SU-DHL-6 (cell line): ENCODE results near the gene ZNF154.

Source experiments
- H2AFZ ChIP-seq: fragments of 200-600 bp; sonication (generic); 2 replicates; pipeline ENCODE4 v1.6.1; 2014; ENCODE audit warnings: low read depth, mild to moderate bottlenecking, moderate library complexity, mixed read lengths, antibody characterized with exemption, low read length; ENCODE audit not compliant: severe bottlenecking
- H3F3A ChIP-seq: fragments of 200-600 bp; shearing (Covaris generic); 2 replicates; pipeline ENCODE4 v1.6.0; 2016; ENCODE audit warnings: antibody characterized with exemption, mild to moderate bottlenecking; ENCODE audit not compliant: insufficient read depth
- H3K27ac ChIP-seq: fragments of 200-600 bp; sonication (generic); 2 replicates; pipeline ENCODE4 v1.5.1; 2016; ENCODE audit warnings: low read depth, mild to moderate bottlenecking, low read length, moderate library complexity, mixed read lengths
- H3K27me3 ChIP-seq: fragments of 200-600 bp; sonication (generic), shearing (Covaris generic); 2 replicates; pipeline ENCODE4 v1.6.0; 2014; ENCODE audit warnings: mild to moderate bottlenecking, low read length
- H3K36me3 ChIP-seq: fragments of 200-600 bp; sonication (generic); 2 replicates; pipeline ENCODE4 v1.6.1; 2014; ENCODE audit warnings: mild to moderate bottlenecking, low read length, mixed read lengths
- H3K4me2 ChIP-seq: fragments of 300-600, 200-600 bp; shearing (Covaris generic), sonication (generic); 2 replicates; pipeline ENCODE4 v1.6.0; 2014; ENCODE audit warnings: low read length, low read depth, mild to moderate bottlenecking; ENCODE audit not compliant: poor library complexity, severe bottlenecking
- H3K4me3 ChIP-seq: fragments of 200-600 bp; sonication (generic); 2 replicates; pipeline ENCODE4 v1.5.1; 2014; ENCODE audit warnings: antibody characterized with exemption, low read length, mild to moderate bottlenecking, mixed read lengths; ENCODE audit not compliant: insufficient read depth, poor library complexity, severe bottlenecking
- H3K79me2 ChIP-seq: fragments of 200-600 bp; sonication (generic); 2 replicates; pipeline ENCODE4 v1.6.1; 2014; ENCODE audit warnings: mild to moderate bottlenecking, low read length, moderate library complexity; ENCODE audit not compliant: insufficient read depth
- H3K9ac ChIP-seq: fragments of 200-600 bp; sonication (generic); 2 replicates; pipeline ENCODE4 v1.7.0; 2014; ENCODE audit warnings: mild to moderate bottlenecking, low read length
- H3K9me2 ChIP-seq: fragments of 200-600 bp; sonication (generic); replicated peaks from 2 replicates; pipeline ENCODE4 v1.6.1; 2014; ENCODE audit warnings: low read length; ENCODE audit not compliant: insufficient read depth
- H3K9me3 ChIP-seq: fragments of 200-600 bp; sonication (generic); 2 replicates; pipeline ENCODE4 v1.6.1; 2014; ENCODE audit warnings: low read length, mixed read lengths; ENCODE audit not compliant: insufficient read depth
- H4K20me1 ChIP-seq: fragments of 200-600 bp; sonication (generic); 2 replicates; pipeline ENCODE4 v1.6.1; 2014; ENCODE audit warnings: low read depth, mild to moderate bottlenecking, antibody characterized with exemption, low read length, moderate library complexity, mixed read lengths
- EZH2phosphoT487 ChIP-seq: fragments of 200-600 bp; sonication (generic), shearing (Covaris generic); conservative IDR thresholded peaks from 2 replicates; pipeline ENCODE4 v1.6.1; 2018; ENCODE audit warnings: mild to moderate bottlenecking, antibody characterized with exemption, low read length, moderate library complexity, mixed read lengths
- TF ChIP-seq, protein P1 (sequence below): fragments of 200-600 bp; sonication (generic); IDR thresholded peaks from one replicate; pipeline ENCODE4 v1.5.1; 2017; ENCODE audit warnings: antibody characterized with exemption, mild to moderate bottlenecking, low read length, moderate library complexity; ENCODE audit not compliant: insufficient read depth, poor library complexity, severe bottlenecking

Gene ZNF154

GRCh38 chr19:57667228-57667627, 41.8 kb downstream of the ZNF154 start:
- Histone ChIP-seq H3K36me3 (no peaks in the 10 kb centered on the region), H3K9me3 (no peaks in the 10 kb centered on the region), H3K9me2 (no peaks in the 10 kb centered on the region), H3K4me3 (no peak overlapping the region), H3K9ac (no peak overlapping the region), H3K4me2 (no peak overlapping the region), H3K27me3 (no peaks in the 10 kb centered on the region), H3F3A (no peaks in the 10 kb centered on the region), H3K27ac (no peak overlapping the region), H3K79me2 (no peaks in the 10 kb centered on the region), H4K20me1 (no peaks in the 10 kb centered on the region), H2AFZ (no peak overlapping the region)
- TF ChIP-seq, protein P1, sequence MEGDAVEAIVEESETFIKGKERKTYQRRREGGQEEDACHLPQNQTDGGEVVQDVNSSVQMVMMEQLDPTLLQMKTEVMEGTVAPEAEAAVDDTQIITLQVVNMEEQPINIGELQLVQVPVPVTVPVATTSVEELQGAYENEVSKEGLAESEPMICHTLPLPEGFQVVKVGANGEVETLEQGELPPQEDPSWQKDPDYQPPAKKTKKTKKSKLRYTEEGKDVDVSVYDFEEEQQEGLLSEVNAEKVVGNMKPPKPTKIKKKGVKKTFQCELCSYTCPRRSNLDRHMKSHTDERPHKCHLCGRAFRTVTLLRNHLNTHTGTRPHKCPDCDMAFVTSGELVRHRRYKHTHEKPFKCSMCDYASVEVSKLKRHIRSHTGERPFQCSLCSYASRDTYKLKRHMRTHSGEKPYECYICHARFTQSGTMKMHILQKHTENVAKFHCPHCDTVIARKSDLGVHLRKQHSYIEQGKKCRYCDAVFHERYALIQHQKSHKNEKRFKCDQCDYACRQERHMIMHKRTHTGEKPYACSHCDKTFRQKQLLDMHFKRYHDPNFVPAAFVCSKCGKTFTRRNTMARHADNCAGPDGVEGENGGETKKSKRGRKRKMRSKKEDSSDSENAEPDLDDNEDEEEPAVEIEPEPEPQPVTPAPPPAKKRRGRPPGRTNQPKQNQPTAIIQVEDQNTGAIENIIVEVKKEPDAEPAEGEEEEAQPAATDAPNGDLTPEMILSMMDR = no peak
- TF ChIP-seq EZH2phosphoT487 = no peak

GRCh38 chr19:57665261-57665806, 43.7 kb downstream of the ZNF154 start:
- Histone ChIP-seq H3K4me3 (no peak overlapping the region), H3K36me3 (no peaks in the 10 kb centered on the region), H3K79me2 (no peaks in the 10 kb centered on the region), H3K9ac (no peak overlapping the region), H3K27me3 (no peaks in the 10 kb centered on the region), H3K4me2 (no peak overlapping the region), H3K9me3 (no peaks in the 10 kb centered on the region), H3F3A (no peaks in the 10 kb centered on the region), H3K9me2 (no peaks in the 10 kb centered on the region), H3K27ac (no peak overlapping the region), H4K20me1 (no peaks in the 10 kb centered on the region), H2AFZ (no peak overlapping the region)
- TF ChIP-seq EZH2phosphoT487 = no peak
- TF ChIP-seq, protein P1 = no peak

GRCh38 chr19:57664269-57665127, 44.5 kb downstream of the ZNF154 start:
- Histone ChIP-seq H3K36me3 (no peaks in the 10 kb centered on the region), H3K27ac (no peak overlapping the region), H3K9me3 (no peaks in the 10 kb centered on the region), H3K9ac (no peak overlapping the region), H4K20me1 (no peaks in the 10 kb centered on the region), H3K4me3 (no peak overlapping the region), H3K27me3 (no peaks in the 10 kb centered on the region), H3F3A (no peaks in the 10 kb centered on the region), H3K4me2 (no peak overlapping the region), H2AFZ (no peak overlapping the region), H3K9me2 (no peaks in the 10 kb centered on the region), H3K79me2 (no peaks in the 10 kb centered on the region)
- no peak for TF ChIP-seq EZH2phosphoT487
- TF ChIP-seq, protein P1 = no peak
